Globus pallidus (tissue), 1 donor: ENCODE measurements around the gene APOL4.

ENCODE experiments used
- DNase-seq: peaks from one replicate; pipeline ENCODE4 v3.0.0-alpha.2; 2015; ENCODE audit warnings: low spot score

APOL4 gene, protein sequence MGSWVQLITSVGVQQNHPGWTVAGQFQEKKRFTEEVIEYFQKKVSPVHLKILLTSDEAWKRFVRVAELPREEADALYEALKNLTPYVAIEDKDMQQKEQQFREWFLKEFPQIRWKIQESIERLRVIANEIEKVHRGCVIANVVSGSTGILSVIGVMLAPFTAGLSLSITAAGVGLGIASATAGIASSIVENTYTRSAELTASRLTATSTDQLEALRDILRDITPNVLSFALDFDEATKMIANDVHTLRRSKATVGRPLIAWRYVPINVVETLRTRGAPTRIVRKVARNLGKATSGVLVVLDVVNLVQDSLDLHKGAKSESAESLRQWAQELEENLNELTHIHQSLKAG

GRCh38 chr22:36201630-36202319 is at the start of gene APOL4:
Gene APOL4, minus strand, starts transcription at chr22:36201809. Its CDS starts 75 bp downstream, at chr22:36201734.
- no peak for DNase-seq

DNA sequence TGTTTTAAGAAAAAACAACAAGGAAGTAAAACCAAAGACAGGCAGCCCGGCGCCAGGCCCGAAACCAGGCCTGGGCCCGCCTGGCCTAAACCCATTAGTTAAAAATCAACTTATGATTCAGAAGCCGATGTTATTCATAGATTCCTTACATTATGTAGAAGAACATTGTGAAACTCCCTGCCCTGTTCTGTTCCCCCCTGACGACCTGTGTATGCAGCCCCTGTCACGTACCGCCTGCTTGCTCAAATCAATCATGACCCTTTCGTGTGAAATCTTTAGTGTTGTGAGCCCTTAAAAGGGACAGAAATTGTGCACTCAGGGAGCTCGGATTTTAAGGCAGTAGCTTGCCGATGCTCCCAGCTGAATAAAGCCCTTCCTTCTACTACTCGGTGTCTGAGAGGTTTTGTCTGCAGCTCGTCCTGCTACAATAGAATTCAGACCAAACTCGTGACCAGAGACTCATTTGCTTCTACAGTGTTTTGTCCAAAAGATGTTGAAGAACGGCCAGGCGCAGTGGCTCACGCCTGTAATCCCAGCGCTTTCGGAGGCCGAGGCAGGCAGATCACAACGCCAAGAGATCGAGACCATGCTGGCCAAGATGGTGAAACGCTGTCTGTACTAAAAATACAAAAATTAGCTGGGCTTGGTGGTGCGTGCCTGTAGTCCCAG is 48.8 kb upstream of the APOL4 start:
- DNase-seq: peak; percentile 79

GRCh38 chr22:36249160-36249559 is 47.6 kb upstream of the APOL4 start:
- DNase-seq: no peak

- DNase-seq: no peak
These were observed 46.3 kb upstream of the APOL4 start for GRCh38 chr22:36247955-36248354.

- no peak for DNase-seq
These were observed 45.1 kb upstream of the APOL4 start for GRCh38 chr22:36246718-36247117.

DNA sequence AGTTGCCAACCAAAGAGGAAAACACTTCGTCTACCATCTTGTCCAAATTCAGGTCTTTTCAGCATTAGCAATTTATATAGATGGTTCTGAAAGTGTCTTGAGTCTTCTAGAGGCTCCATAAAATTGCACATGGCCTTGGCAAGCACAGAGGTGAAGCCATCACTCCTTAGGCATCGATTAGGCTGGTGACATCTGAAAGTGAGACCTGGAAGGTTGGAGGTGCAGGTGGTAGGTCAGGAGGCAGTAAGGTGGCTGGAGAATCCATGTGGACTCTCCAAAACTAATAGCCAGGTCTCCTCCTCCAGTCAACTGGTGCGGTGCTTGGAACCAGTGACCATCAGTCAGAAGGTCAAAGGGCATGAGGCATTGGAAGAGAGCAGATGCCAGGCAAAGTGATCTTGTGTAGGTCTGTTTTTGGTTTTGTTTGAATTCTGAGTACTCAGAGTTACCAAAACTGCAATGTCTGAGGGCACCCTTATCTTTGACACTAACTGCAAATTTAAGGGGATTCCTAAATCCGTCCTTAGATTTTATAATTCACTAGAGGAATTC is 44.3 kb upstream of the APOL4 start:
- no peak for DNase-seq

DNA sequence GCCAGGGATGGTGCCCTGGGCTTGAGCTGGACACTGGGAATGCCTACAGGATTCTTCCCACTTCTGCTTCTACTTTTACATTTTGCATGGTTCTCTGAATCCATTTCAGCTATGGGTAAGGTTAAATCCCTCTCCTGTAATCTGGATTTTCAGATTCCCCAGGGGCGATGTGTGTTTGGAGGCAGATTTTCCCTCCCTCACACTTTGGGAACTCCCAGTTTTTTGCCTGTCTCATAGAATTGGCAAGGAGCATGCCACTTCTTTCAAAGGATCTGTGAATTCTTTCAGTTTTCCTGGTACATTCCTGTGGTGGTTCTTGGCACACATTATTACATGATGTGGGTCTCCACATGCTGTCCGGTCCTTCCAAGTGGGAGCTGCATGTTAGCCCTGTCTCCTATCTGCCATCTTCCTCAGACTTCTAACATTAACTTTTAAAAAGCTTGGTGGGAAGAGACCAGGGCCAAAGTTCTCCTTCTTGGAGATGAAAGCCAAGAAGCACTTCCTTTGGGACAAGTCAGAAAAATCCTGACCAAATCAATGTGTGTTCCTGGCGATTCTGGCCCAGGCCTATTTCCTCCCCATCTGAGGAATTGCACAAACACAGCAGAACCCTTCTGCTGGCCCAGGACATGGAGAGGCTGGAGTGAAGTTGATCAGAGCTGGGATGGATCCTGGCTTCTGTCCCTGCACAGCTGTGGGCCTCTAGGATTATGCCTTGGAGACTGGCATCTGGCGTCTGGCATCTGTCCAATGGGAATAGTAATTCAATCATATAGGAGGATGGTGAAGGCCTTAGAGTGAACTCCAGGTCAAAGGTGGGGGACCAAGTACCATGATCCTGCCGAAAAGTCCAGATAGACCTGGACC is 43.1 kb upstream of the APOL4 start:
- DNase-seq: no peak

GRCh38 chr22:36243986-36244385 is 42.4 kb upstream of the APOL4 start:
- DNase-seq: no peak

GRCh38 chr22:36239401-36240171 is 38.0 kb upstream of the APOL4 start, which contains the start of gene APOL2:
Gene APOL2, minus strand, starts transcription at chr22:36239527. Its CDS starts 6,365 bp downstream, at chr22:36233162.
- DNase-seq: peak; percentile 89

DNA sequence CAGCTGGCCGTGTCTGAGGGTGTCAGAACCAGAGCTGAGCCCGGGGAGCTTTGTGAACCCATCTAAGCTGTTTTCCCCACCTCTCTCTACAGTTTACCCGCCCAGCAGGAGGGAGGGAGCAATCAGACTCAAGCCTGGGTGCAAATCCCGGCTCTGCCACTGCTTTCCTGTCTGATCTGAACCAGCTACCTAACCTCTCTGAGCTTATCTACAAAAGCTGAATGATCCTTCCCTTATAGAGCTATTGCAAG is 37.5 kb upstream of the APOL4 start:
- no peak for DNase-seq

DNA sequence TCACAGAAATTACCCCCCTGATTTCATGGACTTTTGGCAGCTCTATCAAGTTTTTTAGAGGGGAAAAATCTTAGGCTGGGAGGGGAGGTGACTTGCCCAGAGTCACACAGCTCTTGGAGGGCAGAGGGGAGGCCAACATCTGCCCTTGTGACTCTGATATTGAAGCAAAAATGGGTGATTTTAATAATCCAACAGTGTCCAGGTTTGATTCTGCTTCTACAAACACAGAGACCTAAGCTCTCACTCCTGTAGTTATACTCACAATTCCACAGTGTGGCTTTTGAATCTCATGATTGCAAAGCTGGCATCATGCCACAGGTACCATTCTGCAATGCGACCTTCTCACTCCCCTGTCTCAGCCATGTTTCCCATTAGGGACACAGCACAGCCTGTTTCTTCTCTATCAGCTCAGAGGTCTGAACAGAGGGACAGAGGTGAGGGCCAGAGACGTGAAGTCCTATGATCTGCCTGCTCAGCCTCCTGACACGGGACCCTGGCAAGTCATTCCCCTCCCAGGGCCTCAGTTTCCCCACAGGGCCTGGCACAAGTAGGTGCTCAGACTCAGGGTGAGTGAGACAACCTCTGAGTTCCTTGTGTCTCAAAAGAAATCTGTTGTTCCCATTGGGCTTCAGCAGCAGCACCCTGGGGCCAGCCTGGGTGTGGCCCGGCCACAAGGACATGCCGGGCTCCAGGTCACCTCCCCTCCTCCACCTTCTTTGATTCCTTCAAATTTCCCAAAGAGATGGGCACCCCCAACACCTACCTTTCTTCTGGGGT is 37.0 kb upstream of the APOL4 start:
- DNase-seq: no peak

DNA sequence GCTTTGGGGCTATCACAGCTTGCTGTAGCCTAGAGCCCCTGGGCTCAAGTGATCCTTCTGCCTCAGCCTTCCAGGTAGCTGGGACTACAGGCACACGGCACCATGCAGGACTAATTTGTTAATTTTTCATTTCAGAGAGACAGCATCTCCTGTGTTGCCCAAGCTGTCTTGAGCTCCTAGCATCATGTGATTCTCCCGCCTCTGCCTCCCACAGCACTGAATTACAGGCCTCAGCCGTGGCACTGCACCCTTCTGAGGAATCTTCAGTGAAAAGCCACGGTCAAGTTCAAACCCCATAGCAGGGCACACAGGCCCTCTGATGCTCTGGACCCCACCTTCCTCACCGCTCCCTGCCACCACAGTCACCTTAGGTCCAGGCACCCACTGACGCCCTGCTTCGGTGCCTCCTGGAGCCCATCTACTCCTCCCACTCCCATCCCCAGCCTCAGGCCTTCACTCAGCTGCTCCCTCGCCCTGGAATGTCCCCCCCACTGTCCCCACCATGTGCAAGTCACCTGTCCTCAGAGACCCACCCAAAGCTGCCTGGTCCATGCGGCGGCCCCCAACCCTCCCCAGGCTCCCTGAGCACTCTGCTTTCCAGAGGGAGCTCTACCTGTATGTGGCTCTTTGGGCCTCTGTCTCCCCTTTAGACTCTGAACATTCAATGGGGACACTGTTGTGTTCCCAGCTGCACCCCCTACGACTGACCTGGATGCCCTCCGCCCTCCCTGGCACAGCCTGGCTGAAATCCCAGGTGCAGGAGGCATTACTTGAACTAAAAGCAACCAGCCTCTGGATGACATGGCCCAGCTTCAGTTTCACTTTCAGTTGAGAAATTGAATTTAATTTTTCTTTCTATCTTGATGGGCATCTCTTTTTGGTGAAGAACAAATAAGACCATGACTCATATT is 36.1 kb upstream of the APOL4 start:
- no peak for DNase-seq

DNA sequence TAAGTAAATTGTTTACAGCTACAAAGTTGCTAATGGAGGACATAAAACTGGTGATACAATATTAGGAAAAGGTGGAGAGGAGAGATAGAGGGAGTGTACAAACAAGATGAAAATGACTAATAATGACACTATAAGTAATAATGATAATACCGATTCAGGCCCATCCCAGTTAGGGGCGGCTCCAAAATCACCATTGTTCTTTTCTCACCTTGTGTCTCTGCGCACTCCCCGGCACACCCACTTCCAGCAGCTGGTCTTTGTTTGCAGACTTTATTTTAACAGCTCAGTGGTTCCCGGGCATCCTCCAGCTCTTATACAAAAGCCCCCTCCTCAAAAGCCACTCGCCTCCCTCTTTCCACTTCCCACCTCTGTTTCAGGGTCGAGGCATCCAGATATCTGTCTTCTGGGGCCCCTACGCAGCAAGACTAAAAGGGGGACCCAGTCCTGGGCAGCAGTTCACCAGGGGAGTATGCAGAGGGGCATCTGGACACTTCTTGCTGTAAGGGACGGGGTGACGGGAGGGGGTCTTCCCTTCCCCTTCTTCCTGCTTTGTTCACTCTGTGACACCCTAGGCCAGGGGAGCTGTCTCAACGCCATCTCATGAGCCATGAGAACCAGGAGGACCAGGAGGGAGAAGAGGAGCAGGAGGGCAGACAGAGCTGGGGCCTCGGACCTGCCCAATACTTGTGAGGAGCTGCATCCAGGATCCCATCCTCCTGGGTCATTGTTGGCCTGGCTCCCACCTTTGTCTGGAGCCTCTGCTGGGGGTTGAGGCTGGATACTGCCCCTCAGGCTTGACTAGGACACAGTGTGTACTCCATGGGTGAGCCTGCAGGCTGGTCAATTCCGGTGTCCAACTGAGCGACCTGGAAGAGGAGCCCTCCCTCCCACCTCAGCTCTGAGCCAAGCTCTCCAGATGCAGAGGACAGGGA is 35.0 kb upstream of the APOL4 start:
- no peak for DNase-seq

GRCh38 chr22:36235585-36235984 is 34.0 kb upstream of the APOL4 start:
- no peak for DNase-seq

- no peak for DNase-seq
These were observed 33.3 kb upstream of the APOL4 start for GRCh38 chr22:36234919-36235318.

DNA sequence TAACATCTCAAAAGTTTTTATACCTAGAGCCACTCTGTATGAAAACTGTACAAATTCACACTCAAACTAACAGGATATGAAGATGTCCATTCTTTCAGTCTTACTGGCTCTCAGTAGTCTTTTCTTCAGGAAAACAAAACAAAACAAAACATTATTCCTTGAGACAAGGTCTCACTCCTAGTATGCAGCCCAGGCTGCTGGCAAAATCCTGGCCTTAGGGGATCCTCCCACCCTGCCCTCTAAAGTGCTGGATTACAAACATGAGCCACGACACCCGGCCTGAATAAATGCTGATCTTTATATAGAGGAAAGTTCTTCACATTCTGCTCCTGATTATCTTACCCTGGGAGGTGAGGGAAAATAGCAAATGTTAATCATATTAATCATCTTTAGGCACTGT is 32.6 kb upstream of the APOL4 start:
- no peak for DNase-seq

DNA sequence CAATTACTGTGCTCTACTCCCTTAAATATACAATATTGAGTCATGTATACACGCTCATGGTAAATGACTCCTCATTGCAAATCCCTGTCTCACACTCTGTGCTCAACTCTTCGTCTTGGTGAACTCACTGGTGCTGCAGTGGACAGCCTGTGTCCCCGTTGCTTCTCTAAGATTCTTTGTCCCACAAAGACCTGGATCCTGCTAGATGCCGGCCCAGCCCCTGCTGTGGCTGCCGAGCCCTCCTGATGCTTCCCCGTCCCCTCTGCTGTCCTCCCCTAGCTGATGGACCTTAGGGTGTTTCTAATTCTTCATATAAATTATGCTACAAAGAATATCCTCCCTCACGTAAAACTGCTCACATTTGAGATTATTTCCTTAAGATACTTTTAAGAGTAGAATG is 32.2 kb upstream of the APOL4 start:
- DNase-seq: no peak

GRCh38 chr22:36232715-36233401 is 31.2 kb upstream of the APOL4 start:
- DNase-seq: no peak
